K562 (cell line): ENCODE results near the gene STX18.

Experiments used
- CREB1 ChIP-seq, 2 experiments: sonication (generic) in 1 of 2; formaldehyde crosslinking in 1 of 2; IDR thresholded peaks; 2 replicates each; pipeline versions ENCODE4 v1.6.1 to v1.8.0; 2012 to 2022; ENCODE audit warnings: inconsistent platforms in 1 of 2, mild to moderate bottlenecking in 1 of 2, missing genetic modification reagents in 1 of 2, moderate library complexity in 1 of 2
- RCOR1 ChIP-seq, 2 experiments: IDR thresholded peaks; 2 replicates each; pipeline ENCODE4 v1.6.1; 2012; ENCODE audit warnings: low read depth in 2 of 2, low read length in 2 of 2, borderline replicate concordance in 1 of 2, improper control_type of control experiment in 1 of 2
- SIN3A ChIP-seq, 2 experiments: fragments of 150-350 bp in 1 of 2; IDR thresholded peaks; 2 replicates each; pipeline ENCODE4 v1.6.1; 2011 to 2016; ENCODE audit warnings: borderline replicate concordance in 2 of 2, low read depth in 2 of 2, low read length in 2 of 2, mild to moderate bottlenecking in 2 of 2, moderate library complexity in 2 of 2; ENCODE audit not compliant: control insufficient read depth in 1 of 2
- TCF7 ChIP-seq: sonication (generic); IDR thresholded peaks from 2 replicates; pipeline ENCODE4 v1.6.1; 2016; ENCODE audit warnings: antibody characterized with exemption, borderline replicate concordance
- TF ChIP-seq, protein P1 (sequence below): IDR thresholded peaks from 3 replicates; pipeline ENCODE4 v1.6.1; 2011; ENCODE audit warnings: borderline replicate concordance, mild to moderate bottlenecking, moderate library complexity; ENCODE audit not compliant: insufficient read length; ENCODE audit errors: extremely low read depth
- TF ChIP-seq, protein P2 (sequence below): IDR thresholded peaks from 2 replicates; pipeline ENCODE4 v1.6.1; 2012; ENCODE audit warnings: low read depth, low read length, improper control_type of control experiment, borderline replicate concordance

GRCh38 chr4:4406455-4407298 lies 135.2 kb downstream of the STX18 start:
- no peak for TF ChIP-seq CREB1 (IDR thresholded peaks at IDR 0.05)
- no peak for TF ChIP-seq CREB1 (CRISPR knock-in tag; IDR thresholded peaks at IDR 0.05)
- TF ChIP-seq, protein P1, sequence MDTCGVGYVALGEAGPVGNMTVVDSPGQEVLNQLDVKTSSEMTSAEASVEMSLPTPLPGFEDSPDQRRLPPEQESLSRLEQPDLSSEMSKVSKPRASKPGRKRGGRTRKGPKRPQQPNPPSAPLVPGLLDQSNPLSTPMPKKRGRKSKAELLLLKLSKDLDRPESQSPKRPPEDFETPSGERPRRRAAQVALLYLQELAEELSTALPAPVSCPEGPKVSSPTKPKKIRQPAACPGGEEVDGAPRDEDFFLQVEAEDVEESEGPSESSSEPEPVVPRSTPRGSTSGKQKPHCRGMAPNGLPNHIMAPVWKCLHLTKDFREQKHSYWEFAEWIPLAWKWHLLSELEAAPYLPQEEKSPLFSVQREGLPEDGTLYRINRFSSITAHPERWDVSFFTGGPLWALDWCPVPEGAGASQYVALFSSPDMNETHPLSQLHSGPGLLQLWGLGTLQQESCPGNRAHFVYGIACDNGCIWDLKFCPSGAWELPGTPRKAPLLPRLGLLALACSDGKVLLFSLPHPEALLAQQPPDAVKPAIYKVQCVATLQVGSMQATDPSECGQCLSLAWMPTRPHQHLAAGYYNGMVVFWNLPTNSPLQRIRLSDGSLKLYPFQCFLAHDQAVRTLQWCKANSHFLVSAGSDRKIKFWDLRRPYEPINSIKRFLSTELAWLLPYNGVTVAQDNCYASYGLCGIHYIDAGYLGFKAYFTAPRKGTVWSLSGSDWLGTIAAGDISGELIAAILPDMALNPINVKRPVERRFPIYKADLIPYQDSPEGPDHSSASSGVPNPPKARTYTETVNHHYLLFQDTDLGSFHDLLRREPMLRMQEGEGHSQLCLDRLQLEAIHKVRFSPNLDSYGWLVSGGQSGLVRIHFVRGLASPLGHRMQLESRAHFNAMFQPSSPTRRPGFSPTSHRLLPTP: no peak
- no peak for TF ChIP-seq RCOR1 (IDR thresholded peaks at IDR 0.05; ENCODE audit: borderline replicate concordance in 1 of 2, low read depth in 2 of 2, low read length in 2 of 2)
- TF ChIP-seq, protein P2, sequence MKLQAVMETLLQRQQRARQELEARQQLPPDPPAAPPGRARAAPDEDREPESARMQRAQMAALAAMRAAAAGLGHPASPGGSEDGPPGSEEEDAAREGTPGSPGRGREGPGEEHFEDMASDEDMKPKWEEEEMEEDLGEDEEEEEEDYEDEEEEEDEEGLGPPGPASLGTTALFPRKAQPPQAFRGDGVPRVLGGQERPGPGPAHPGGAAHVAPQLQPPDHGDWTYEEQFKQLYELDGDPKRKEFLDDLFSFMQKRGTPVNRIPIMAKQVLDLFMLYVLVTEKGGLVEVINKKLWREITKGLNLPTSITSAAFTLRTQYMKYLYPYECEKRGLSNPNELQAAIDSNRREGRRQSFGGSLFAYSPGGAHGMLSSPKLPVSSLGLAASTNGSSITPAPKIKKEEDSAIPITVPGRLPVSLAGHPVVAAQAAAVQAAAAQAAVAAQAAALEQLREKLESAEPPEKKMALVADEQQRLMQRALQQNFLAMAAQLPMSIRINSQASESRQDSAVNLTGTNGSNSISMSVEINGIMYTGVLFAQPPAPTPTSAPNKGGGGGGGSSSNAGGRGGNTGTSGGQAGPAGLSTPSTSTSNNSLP: no peak
- no peak for TF ChIP-seq SIN3A (IDR thresholded peaks at IDR 0.05; ENCODE audit: borderline replicate concordance in 2 of 2, control insufficient read depth in 1 of 2, low read depth in 2 of 2, low read length in 2 of 2)
- no peak for TF ChIP-seq TCF7
